ENCODE measurements around the gene TAF3.
A peak's percentile ranks its signal among the peaks of the same experiment; 100 is the strongest.

The TAF3 gene

DNA sequence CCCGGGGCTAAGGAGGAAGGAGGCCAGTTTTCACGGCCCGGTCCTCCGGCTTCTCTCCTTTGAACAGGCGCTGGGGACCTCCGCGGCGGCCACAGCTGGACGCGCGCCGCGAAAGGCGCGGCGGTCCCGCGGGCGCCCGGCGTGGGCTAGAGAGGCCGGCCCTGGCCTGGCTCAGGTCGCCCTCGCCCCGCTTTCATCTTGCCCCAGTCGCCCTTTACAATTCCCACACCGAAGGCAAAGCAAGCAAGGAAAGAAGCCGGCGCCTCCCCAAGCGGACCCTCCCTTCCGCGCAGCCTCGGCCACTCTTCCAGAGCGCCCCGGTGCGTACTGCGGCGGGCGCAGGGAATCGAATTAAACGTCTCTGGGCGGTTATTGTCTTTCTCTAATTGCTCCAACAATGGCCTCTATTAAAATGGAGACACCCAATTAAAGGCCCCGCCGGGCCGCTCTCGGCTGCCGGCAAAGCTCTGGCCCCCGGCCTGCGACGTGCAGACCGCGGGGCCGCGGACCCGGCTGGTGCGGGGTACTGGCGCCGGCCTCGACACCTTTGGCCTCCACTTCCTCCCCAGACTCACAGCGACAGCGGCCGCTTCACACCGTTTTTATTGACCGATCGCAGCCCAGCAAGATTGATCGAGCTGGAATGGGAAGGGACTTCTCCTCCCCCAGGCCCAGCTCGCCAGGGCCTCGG, 231.7 kb downstream of the TAF3 start:
- DNase-seq = peak in 1 of 6 experiments; percentile 45

DNA sequence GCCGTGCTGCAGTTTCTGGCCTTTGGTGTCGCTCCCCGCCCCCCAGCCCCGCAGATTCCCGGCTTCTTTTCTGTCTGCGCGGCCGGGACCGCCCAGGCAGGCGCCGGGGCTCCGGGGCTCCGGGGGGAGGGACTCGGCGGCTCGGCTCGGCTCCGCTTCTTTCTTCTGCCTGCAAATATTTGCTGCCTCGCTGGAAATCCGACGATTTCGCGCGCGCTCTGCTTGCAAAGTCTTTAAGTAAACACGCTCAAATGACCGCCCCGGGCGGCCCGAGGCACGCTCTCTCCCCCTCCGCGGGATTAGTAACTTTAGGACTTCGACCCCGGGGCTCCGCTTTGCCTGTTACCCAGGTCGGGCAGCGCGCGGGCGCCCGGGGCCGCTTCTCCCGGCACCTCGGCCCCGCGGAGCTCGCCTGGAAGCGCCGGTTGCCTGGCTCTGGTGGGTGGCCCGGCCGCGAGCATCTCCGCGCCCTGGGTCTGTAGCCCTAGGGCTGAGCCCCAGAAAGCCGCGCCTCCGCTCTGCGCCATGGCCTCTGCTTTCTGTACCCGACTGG, 232.3 kb downstream of the TAF3 start:
- DNase-seq = peak in 3 of 6 experiments; percentile 41 to 59 (median 59)

DNA sequence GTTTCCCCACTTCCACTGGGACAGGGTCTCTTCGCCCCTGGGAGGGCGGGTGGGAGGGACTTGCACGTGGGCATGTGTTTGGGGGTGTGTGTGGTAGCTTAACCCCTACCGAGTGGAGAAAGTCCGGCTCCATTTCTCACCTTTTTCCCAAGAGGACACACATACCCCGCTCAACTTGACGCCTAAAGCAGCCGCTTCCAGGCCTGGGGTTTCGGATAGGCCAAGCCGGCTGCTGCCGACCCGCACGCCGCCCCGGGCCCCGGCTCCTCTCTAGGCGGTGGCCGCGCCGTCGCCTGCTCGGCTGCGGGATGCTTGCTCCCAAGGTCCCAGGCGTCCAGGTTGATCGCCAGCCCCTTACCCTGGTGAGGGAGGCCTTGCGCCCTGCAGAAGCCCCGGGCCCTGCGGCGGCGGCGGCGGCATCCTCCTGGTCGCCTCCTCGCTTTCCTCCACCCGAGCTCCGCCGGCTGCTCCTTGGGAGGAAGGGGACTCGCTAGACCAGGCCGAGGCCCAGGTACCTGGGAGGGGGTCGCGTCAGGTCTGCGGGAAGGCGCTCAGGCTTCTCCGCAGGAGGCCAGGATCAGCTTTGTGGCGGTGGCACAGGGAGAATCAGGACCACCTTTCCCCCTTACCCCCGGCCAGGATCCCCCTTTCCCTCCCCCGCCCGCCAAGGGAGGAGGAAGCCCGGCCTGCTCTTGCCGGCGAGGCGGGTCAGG, 233.0 kb downstream of the TAF3 start:
- DNase-seq = peak in 4 of 6 experiments; percentile 22 to 59 (median 47)

DNA sequence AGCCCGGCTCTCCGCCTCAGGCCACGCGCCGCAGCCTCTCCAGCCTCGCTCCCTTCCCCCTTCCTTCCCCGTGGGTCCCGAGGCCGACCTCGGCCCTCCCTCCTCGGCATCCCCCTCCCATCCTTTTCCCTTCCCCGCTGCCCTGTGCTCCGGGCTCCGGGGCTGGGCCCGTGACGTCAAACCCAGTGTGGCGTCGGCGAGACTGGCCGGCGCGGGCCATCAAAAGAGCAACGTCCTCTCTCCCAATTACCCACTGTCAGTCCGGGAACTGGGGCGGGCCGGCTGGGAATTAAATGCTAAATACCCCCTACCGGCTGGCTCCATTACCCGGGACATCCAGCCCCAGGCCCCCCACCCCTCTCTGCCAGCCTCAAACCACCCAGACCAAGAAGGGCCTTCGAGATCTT, 233.5 kb downstream of the TAF3 start:
- DNase-seq = no peak

DNA sequence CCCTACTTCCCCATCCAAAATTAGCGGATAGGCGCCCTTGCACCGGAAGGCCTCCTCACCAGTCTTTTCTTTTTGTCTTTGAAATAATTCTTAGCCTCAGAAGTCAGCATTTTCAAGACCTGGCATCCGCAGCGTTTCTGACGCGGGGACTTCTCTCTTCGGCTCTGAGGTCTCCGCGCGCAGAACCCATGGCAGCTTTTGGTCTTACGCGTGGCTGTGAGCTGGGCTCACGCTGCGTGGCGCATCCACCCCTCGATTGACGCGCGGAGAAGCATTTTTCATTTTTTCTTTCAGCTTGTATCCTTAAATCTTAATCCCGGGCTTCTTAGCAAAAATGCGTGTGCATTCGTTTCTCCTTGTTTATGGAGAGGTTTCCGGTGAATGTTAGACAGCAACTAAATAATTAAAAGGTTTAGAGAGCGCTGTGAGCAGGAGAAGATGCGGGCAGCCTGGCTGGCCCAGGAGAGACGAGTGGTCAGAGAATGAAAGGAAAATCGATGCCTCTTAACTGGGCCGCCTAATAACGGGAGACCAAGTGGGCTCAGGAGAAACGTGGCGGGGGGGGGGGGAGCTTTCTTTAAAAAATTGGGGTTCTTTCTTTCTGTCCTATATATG, 234.1 kb downstream of the TAF3 start:
- peak in 5 of 6 experiments; percentile 12 to 58 (median 48) for DNase-seq

DNA sequence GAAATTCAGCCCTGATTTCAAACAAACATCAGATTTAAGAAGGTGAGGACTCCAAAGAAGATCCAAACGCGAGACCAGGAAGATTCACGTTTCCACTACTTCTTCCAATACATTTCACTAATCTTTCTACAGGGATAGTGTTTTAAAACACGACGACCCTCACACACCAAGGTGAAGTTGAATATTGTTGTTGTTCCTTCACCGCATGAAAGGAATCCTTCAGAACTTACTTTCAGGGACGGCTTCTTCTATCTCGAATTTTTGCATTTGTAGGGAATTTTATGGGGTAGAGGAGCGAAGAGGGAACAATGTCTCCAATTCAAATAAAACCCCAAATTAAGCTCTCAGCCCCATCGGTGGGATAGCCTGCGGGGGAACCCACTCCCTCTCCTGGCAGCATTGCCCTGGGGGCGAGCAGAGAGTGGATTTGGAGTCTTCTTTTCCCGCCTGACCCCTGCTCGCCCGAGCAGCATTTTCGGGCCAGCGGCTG, 234.7 kb downstream of the TAF3 start:
- no peak for DNase-seq

DNA sequence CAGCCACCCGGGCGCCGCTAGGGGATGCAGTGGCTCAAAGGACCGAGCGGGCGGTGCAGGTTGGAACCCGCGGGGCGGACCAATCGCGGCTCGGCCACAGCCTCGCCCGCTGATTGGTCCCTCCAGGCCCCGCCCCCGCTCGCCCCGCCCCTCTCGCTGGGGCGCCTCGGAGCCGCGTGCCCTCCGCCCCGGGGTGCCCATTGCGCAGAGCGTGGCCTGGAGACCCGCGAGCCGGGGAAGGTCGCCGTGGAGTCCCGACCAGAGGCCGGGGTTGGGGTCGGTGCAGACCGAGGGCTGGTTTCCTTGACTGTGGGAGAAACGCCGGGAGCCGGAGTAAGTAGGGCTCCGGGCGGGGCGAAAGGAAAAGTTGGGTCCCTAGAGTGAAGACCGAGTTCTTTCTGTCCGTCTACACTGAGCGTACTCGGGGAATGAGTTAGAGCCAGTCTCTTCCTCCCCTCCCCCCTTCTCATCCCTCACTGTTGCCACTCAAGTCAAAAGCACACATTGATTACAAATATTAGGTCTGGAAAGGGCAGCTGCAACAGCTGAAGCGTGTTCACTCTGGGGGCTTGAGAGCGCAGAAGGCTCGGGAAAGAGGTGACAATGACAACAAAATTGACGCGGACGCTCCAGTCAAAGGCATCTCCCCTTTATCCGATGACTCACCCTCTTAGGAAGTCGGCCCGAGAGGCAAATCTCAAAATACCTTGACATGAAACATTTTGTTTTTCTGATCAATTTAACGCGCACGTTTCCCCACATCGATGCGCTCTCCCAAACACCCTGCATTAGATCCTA, 235.3 kb downstream of the TAF3 start:
- DNase-seq = peak; percentile 79 to 91 (median 86)

DNA sequence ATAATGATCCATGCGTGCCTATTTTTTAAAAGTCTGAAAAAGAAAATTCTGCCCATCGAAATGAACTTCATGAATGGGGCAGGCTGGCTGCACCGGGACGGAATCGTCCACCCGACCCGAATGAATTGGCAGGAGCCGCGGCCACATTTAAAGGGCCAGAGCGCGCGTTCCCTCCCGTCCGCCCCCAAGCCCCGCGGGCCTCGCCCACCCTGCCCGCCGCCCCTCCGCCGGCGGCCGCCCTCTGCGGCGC, 235.9 kb downstream of the TAF3 start:
- DNase-seq = peak in 1 of 6 experiments; percentile 76

DNA sequence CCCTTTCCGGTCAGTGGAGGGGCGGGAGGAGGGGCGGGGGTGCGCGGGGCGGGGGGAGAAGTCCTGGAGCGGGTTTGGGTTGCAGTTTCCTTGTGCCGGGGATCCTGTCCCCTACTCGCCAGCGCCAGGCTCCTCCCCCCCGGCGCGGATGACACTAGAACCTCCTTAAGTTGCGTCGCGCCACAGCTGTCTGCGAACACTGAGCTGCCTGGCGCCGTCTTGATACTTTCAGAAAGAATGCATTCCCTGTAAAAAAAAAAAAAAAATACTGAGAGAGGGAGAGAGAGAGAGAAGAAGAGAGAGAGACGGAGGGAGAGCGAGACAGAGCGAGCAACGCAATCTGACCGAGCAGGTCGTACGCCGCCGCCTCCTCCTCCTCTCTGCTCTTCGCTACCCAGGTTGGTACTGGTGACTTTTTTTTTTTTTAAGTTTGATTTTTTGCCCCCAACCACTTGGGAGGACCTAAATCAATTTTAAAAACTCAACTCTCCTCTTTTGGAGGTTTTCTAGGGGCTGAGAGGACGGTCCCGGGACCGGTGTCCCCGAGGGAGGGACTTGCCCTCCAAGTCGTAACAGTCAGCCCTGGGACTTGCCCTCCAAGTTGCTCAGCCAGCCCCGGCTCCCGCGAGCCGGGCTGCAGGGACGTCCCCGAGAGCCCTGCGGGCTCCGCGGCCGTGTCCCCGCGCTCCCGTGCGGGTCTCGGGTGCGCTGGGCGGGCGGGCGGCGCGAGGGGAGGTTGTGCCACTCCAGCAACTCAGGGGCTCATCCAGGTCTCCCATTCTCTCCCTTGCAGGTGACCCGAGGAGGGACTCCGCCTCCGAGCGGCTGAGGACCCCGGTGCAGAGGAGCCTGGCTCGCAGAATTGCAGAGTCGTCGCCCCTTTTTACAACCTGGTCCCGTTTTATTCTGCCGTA, 236.4 kb downstream of the TAF3 start, which contains the start of gene GATA3:
Gene GATA3, plus strand, starts transcription at position 195 of the 914 bp plus-strand sequence. CDS start 968 bp downstream, outside the sequence.
- peak; percentile 72 to 81 (median 79) for DNase-seq

DNA sequence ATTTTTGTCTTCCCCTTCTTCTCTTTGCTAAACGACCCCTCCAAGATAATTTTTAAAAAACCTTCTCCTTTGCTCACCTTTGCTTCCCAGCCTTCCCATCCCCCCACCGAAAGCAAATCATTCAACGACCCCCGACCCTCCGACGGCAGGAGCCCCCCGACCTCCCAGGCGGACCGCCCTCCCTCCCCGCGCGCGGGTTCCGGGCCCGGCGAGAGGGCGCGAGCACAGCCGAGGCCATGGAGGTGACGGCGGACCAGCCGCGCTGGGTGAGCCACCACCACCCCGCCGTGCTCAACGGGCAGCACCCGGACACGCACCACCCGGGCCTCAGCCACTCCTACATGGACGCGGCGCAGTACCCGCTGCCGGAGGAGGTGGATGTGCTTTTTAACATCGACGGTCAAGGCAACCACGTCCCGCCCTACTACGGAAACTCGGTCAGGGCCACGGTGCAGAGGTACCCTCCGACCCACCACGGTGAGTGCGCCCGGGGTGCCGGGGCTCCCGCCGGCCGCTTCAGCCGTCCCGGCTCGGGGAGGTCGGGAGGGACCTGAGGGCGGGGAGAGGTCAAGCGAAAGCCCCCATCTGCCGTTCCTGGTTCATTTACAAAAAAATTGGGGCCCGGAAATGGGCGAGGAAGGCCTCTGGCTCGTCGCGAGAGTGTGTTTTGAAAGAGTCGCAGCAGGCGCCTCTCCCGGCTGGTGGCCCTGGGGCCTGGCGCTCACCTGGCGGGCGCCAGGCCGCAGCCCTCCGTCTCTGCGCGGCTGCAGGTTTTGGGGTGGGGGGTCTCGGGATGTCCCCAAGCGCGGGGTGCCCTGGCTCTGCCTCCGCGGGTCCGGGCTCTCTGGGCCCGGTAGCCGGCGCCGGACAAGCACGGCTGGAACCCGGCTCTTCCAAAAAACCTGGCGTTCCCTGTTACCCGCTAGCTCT, 237.4 kb downstream of the TAF3 start:
- DNase-seq = peak in 5 of 6 experiments; percentile 28 to 71 (median 46)

DNA sequence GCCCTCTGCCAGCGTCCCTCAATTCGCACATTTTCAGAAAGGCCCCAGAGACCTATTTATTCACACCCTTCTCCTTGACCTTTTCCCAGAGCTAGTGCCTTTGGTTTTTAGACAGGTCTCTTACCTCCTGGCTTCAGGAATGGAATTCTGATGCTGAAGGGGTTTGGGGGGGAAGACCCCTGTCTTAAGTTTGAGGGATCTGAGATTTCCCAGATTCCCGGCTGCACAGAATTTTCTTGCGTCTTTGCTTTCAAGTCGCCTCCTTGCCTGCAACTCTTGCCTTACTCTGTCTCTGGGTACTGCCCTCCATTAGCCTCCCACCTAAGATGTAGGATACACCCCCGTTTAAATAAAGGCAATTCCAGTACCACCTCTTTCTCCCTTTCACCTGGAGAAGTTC, 238.1 kb downstream of the TAF3 start:
- DNase-seq = peak in 1 of 6 experiments; percentile 47

DNA sequence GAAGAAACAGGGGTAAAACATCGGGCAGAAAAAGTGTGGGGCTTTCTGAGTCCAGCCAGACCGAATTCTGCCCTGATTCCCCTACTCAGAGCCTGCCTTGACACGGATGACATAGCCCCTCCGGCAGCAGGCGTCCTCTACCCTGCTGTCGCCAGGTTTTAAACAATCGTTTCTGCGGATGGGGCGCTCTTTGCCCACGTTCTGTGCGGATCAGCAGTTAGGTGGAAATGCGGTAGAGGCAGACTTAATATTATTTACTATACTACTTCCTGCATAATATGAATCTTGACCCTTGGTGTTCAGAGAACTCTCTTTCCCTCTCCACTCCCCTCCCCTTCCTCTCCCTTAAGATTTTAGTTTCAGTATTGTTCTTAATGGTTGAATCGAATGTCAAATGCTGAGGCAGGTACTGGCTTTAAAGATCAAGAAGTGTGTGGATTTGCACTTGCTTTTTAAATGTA, 238.6 kb downstream of the TAF3 start:
- DNase-seq = peak in 5 of 6 experiments; percentile 26 to 69 (median 59)

DNA sequence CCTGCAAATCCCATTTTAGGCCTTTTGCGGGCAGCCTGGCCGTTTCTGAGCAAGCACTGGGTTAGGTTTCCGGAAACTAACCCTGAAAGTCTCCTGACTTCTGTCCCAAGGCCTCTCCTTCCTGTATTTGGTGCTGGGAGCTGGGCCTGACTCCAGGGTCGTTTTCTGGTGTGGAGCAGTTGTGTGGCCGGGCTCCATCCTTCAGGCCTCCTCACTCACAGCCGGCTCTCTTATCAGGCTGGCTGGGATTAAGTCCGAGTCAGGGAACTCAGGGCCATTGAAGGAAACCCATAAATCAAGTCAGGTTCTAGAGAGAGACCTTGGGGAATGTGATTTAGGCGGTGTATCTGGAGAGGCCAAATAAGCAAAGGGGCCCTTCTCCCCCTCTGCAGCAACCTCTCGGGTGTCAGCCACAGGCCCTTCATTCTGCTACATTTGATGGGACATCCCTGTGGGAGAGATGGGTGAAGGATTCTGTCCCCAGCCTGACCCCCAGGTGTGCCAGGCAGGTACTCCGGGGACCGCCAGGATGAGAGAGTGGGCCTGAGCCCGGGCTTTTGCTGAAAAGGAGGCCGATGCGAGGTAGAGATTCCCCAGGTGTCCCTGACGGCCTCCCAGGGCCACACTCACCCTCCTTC, 239.4 kb downstream of the TAF3 start:
- no peak for DNase-seq

DNA sequence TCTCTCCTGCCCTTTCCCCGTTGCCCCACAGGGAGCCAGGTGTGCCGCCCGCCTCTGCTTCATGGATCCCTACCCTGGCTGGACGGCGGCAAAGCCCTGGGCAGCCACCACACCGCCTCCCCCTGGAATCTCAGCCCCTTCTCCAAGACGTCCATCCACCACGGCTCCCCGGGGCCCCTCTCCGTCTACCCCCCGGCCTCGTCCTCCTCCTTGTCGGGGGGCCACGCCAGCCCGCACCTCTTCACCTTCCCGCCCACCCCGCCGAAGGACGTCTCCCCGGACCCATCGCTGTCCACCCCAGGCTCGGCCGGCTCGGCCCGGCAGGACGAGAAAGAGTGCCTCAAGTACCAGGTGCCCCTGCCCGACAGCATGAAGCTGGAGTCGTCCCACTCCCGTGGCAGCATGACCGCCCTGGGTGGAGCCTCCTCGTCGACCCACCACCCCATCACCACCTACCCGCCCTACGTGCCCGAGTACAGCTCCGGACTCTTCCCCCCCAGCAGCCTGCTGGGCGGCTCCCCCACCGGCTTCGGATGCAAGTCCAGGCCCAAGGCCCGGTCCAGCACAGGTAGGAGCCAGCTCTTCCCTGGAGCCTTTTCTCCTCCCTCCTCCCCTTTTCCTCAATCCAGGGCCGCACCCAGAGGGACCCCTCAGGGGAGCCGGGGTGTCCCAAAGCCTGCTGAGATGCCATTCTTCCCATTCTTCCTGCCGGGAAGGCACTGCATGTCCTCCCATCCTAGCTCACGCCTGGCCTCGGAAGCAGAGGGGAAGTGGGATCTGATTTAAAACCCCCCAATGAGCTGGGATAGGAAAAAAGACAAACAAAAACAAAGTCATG, 240.2 kb downstream of the TAF3 start:
- DNase-seq = peak in 1 of 6 experiments; percentile 43

DNA sequence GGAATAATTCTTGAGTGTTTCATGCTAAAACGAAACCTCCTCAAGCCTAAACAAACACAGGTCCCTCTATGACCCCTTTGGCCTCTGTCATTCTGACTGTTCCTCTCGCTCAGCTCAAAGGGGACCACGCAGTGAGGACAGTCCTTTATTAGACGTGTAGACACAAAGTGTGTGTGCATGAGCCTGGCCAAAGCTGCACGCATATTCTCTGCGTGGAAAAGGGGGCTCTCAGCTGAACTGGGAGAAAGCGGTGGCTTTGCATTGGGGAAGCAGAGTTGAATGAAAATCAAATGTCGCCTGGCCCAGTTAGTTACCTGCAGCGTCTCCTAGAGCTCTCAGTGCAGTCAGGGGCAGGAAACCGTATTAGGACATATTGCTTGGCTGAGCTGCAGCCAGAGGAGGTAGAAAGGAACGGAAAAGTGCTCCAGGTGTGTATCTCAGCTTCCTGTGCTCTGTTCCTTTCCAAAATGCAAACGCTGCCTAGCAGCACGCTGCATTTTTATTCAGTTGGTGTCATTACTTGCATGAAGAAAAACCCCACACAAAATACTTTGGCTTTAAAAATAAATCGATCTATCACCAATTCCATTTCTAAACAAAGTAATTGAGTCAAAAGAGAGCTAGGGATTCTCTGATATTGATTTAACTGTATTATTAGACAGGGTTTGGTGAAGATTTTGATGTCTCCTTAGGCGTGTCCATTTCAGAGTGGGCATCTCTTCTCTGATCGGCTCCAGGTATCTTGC, 241.1 kb downstream of the TAF3 start:
- peak in 3 of 6 experiments; percentile 25 to 55 (median 41) for DNase-seq

DNA sequence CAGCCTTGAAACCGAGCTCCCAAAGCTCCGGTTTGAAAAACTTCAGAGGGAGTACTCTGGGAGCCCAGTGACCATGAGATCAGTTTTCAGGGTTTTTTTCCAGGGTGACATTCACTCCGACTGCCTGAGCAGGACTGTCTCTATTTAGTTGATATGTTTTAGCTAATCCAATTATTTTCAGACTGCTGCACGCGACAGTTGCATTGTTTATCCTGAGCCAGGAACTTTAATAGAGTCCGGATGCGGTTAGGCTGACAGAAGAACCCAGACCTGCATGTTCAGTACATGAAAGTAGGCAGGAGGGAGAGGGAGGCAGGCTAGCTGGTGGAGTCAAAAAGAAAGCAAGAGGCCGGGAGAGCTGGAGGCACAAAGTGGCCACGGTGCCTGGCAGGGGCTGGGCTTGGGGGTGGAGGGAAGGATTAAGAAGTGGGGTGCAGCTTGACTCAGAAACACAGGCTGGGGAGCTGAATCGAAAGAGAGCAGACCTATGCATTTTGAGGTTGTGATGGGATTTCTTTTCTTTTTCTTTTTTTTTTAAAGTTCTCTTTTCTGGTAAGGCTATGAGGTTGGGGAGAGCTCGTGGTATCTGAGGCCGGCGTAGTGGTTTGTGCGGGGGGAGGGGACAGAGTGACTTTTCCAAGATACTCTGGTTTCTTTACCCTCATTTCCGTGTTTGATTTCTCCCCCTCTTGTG, 241.9 kb downstream of the TAF3 start:
- peak; percentile 27 to 75 (median 60) for DNase-seq

DNA sequence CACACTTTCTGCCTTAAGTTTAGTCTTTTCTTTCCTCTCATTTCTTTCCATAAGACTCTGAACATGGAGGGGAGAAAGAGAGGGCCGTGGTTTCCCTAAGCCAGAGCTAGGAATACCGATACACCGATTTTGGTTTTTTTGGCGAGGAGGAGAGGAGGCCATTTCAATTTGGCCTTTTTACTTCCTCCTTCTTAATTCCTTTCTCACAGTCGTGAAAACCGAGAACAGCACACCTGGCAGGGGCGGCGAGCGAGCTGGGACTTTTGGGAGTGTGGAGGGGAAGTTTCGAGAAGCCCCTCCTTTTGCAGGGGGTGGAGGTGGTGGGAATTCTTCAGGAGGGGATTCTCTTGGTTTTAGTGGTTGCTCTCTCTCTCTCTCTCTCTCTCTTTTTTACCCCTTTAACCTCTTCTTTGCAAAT, 242.4 kb downstream of the TAF3 start:
- peak in 1 of 6 experiments; percentile 27 for DNase-seq
